Activated effector memory CD4-positive, alpha-beta T cell treated with anti-CD3 and anti-CD28 coated beads, Interleukin-2, amount 50 U/mL, for 16 hours (primary cell): ENCODE measurements around the gene CDADC1.

Experiments used
- DNase-seq: peaks from one replicate; pipeline ENCODE4 v3.0.0-alpha.2; 2020

CDADC1 gene

DNA sequence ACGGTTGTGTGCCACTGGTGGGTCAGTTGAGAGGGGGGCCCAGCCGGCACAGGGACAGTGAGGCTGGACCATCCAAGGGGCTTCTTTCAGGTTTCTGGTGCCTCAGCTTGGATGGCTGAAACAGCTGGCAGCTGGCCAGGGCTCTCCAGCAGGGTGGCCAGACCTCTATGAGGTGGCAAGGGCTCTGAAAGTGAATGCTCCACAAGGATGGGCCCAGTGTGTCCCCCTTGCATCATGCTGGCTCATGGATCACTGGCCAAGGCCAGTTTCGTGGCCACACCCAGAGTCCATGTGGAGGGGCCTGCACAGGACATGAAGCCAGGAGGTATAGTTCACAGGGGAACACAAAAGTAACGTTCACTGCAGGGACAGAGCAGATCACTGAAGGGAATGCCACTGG lies 49.6 kb downstream of the CDADC1 start:
- no peak for DNase-seq

DNA sequence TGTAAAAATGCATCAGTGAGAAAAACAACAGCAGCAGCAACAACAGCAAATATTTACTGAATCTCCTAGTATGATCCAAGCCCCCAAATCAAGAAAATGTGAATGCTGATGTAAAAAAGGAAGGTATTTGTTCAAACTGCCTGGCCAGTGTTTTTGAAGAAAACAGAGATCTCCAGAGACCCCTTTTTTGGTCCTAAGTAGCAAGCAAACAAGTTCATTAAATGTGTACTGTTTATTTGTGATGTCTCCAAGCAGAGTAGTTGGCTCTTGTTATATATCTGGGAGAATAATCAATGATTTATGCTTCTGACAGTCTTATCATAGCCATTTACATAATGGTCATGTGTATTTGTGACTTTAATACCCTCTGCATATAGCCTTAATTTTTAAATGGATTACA lies 50.7 kb downstream of the CDADC1 start:
- DNase-seq = no peak

DNA sequence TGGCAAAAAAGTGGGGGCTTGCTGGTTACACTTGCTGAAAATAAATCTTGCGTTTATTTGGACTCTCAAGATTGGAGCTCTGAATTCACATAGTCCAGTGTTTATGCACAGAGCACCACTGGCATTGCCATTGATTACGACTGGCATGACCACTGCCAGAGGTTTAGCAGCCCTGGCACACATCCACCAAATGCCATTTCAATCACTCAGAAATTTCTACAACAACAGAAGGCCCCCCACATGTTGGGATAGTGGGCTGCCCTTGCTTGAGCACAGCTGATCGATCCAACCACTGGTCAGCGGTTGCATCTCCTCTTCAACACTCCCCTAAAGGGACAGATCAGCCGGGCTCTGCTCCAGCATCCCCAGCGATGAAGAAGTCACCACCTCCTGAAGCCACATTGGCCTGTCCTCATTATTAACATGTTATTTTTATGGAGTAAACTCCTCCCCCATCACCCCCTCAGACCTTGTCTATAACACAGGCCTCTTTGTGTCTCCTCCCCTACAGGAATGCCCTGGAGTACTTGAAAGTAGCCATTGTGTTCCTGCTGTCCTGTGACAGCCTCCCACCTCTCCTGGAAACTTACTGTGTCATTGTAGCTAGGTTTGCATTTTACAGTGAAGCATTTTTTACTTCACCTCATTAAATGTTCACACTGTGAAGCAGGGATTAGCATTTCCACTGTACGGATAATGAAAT lies 51.3 kb downstream of the CDADC1 start:
- no peak for DNase-seq

DNA sequence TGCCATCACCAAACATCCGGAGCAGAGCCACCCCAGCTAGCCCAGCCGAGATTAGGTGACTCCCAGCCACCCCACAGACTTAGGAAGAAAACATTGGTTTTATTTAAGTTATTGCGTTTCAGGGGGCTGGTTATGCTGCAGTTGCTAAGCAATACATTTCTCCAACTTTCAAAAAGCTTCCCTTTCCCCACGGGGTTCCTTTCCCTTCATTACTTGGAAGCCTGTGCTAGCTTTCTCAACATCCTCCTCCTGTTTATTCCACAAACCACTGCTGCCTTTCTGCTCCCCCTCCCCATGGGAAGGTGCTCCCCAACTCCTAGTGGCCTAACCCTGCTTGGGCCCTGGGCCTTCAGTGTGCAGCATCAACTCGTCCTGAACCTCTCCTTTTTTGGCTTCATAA lies 52.6 kb downstream of the CDADC1 start:
- no peak for DNase-seq

DNA sequence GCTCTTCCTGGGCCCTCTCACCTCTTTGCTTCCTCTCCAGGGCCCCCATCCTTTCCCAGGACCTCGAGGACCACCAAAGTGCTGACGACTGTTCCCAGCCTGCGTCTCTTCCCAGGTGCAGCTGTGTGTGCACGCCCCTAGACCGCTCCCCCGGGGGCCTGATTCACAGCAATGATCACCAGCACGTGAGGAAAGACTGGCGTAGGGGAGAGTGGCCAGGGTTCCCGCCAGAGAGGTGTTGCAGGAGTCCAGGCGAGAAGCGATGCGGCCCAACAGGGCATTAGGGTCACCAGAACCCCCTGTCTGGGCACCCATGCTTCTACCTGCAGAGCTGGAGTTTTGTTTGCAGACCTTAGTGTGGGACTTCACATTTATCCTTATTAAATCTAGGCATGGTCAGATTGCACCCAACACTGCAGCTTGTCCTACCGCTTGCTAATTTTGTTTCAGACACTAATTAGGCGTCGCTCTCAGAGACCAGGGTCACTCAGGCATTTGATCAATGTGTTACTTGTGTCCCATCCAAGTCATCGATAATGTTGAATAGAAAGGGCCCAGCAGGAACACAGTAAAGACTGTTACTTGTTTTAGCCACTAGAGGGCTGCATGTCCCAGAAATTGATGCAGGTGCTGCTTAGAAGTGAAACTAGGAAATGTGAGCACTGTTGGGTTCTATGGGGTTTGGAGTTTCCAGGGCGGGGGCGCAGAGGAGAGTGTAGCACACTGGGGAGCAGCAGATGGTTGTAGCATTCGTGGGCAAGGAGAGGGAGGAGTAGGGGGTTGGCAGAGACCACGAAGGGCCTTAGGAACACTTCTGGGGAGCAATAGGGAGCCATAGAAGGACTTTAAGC lies 53.2 kb downstream of the CDADC1 start:
- DNase-seq = peak; percentile 85

DNA sequence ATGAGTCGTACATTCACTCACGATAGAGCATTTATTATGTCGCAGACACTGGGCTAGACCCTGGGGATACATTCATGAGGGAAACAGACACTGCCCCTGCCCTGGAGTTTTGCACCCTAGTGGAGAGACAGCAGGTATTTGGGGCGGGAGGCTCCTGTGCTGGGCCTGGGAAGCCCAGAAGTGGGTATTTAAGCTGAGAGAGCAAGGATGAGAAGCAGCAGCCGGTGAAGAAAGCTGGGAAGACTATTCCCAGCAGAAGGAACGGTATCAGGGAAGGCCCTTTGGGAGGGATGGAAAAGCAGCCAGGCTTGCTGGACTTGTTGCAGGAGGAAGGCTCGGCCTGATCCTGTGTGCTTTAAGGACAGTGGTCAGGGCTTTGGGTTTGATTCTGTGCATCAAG lies 54.5 kb downstream of the CDADC1 start:
- DNase-seq = no peak

DNA sequence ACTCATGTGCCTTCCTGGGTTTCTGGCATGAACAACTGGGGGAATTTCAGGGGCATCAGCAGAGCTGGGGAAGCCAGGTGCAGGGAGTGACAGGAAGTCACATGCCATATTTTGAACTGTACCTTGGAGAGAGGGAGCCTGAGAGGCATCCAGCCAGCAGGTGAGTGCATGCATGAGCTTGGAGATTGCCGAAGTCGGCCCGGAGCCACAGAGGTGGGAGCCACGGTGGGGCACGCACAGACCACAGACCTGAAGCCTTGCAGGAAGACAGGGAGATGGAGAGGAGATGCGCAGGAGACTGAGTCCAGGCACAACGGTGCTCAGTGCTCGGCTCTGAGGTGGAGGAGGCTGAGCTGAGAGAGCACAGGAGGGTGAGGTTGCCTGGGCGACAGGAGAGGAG lies 55.1 kb downstream of the CDADC1 start:
- no peak for DNase-seq

DNA sequence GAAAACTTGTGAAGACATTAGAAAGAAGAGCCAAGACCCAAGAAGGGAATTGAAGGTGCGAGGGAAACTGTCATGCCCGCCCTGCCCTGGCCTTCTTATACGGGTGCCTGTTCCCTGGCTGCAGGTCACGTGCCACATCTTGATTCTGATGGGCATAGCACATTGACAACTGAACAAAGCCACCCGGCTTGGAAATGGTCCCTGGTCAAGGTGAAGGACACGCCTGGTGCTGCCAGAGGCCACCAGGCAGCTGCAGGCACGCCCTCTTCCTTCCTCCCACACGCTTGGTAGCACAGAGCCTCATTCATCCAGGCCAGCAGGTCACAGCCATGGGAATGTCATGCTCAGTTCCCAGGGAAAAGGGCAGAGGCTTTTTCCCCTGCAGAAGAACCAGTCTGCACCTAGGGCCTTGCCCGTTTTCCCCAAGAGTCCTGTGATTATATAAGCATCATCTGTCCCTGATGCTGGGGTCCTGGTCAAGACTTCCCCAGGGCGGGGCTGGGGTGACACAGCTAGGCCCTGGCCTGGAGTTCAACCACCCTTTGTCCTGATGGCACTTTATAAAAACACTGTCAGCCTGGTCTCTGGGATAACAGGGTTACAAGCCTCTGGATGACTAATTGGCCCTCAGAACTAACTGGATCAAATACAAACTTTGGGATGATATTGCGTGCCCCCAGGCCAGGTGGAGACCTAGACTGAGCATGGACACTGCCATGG lies 56.0 kb downstream of the CDADC1 start:
- no peak for DNase-seq

DNA sequence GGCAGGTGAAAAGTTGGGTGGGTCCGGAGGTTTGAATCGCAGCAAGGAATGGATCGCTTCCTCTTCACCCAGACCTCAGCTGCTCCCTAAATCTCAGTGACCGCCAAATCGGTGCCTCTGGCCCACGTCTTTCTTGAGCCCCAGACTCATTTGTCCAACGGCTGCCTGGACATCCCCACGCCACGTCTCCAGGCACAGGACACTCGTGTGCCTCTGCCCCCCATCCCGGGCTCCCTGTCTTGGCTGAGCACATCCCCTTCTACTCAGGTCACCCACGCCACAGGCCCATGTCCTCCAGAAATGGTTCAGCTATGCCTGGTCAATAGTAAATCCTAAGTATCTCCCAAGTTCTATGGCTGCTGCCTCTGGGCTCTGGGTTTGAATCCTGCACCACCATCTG lies 56.6 kb downstream of the CDADC1 start:
- DNase-seq = no peak

DNA sequence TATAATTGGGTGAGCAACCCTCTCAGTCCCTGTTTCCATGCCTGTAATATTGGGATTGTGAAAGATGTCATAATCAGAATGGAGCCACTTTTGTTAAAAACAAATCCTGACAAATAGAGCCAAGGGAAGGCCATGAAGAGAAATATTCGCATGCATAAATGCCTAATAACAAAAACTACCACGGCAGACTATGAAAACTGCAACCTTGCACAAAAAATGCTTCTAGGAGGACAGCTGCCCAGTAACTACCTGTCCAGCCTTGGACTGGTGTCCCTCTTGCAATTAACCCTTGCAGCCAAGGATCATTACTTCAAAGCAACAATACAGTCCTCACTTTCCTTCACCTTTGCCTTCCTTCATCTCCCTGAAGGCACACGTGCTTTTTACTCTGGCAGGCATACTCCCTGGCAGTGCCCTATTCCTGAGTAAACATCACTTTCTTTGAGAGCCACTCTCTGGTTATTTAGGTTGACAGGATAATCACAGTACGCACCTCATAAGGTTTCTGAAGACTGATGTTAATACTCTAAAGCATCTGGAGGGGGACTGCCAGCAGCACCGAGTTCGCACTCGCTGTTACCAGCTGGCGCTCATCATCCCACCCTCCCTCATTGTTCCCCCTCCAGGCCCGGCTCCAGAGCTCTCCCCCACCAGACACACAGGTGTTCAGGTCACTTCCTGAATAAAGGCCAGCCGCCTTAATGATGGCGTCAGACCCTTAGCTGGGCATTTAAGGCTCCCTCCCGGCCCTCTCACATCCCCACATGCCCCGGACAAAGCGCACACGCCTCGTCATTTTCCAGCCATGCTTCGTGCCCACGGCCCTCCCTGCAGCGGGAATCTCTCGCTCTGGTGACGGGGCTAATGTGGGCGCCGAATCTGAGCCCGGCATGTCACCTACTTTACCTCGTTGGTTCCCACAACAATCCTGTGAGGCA lies 57.3 kb downstream of the CDADC1 start:
- DNase-seq = no peak

DNA sequence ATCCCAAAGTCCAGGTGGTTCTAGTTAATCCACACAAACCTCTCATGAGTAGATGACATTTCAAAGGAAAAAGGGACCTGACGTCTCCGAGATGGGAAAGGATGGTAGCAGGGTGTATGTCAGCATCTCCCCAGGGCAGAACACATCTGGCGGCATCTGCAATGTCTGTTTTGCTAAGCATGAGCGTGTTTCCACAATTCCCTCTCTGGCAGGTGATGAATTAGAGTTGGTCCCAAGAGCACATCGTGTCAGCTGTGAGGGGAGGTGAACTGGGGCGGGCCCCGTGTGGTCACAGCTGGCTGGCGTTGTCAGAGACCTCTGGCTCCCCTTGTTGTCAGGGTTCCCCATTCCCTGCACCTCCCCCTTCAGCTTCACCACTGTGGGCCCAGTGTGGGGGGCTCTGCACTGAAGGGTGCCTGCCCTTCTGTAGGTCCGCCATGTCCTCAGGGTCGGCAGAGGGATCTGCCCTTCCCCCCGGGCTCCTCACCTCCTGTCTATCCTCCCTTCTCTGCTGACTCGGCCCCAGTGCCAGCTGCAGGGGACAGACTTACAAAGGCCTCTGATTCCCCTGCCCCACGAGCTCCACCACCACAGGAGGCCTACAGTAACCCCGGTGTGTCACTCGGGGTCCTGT lies 58.2 kb downstream of the CDADC1 start:
- no peak for DNase-seq

DNA sequence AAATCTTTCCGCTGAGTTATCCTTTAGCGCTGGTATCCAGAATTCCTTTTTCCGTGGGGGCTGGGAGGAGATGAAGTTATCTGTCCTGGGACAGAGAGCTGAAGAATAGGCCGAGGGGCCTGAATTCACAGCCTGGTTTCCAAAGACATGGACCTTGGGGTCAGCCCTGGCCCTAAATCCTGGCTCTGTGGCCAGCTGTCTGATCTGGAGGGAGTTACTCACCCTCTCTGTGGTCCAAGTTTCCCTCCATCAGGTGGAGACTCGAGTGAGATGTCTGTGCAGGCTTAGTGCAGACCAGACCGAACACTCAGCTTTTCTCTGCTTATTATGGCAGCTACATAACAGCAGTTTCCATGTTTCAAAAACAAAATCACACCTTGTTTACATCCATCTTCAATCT lies 59.6 kb downstream of the CDADC1 start:
- DNase-seq = no peak

DNA sequence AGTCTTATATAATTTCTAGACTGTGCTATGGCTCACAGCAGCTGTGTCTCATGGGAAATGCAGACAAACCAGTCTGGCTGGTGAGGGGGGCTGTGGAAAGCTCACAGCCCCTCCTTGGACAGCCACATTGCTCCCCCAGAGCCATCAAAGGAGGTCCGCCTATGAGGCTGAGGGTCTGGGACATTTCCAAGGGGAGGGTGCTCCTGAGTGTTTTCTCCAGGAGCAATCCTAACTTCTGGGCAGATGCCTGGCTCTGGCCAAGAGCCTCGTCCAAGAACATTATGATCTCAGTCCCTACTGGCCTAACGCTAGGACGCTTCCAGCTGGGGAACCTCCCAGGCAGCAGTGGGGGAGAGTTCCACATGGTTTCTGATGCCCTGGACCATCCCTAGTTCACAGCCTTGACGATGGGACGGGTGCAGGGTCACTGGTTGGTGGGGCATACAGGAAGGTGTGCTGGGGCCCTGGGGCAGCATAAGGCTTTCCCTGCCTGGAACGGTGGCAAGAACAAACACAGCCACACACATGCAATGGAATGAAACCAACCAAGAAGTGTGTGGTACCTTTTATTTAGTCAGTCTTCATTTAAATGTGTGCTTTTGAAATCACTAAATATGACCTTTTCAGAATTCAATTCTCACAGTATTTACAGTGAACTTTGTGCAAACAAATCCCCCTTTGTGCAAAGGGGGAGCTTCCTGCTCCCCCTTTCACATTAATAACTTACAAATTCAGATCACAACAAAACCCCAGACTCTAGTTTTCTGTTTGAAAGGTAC lies 60.6 kb downstream of the CDADC1 start:
- DNase-seq = no peak

DNA sequence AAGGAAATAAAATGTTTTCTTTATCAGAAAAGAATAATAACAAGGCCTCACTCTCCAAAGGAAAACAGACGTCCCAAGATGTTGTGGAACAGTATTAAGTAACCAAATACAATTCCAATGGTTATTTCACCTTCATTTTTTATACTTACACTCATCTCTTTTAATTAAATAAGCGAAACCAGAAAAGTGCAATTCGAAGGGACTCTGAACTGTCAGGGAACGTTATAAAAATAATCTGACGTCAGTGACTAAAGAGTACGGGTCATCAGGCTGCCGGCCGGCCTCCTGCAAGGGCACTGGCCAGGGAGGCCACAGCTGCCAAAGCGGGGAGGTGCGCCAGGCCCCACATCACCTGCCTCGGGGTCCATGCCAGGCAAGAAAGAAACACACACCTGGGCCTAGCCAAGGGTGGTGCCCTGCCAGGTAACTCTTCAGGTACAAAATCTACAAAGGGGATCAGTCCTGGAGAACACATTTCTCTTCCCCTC lies 61.2 kb downstream of the CDADC1 start:
- DNase-seq = no peak

DNA sequence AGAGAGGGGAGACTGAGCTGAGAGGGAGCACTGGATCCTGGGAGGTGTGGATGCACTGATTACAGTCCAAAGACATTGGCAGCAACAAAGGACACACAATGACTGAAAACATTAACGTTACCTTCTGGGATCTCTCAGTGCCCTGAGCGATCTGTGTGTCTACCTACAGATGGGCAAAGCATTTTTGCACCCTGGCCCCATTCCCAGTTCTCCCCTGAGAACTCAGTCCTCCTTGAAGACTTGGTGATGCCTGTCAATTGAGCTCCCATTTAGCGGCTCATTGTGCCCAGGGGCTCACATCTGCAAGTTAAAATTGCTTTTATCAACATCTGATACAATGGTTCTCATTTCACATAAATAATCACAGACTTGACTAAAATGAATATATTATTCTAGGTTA lies 62.5 kb downstream of the CDADC1 start:
- DNase-seq = no peak

DNA sequence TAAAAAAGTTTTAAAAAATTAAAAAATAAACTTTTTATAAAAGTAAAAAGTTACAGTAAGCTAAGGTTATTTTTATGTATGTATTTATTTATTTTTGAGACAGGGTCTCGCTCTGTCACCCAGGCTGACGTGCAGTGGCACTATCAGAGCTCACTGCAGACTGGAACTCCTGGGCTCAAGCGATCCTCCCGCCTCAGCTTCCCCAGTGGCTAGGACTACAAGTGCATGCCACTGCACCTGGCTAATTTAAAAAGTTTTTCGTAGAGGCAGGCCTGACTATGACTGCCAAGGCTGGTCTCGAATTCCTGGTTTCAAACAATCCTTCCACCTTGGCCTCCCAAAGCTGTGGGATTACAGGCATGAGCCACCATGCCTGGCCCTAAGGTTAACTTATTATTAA lies 64.1 kb downstream of the CDADC1 start:
- no peak for DNase-seq

DNA sequence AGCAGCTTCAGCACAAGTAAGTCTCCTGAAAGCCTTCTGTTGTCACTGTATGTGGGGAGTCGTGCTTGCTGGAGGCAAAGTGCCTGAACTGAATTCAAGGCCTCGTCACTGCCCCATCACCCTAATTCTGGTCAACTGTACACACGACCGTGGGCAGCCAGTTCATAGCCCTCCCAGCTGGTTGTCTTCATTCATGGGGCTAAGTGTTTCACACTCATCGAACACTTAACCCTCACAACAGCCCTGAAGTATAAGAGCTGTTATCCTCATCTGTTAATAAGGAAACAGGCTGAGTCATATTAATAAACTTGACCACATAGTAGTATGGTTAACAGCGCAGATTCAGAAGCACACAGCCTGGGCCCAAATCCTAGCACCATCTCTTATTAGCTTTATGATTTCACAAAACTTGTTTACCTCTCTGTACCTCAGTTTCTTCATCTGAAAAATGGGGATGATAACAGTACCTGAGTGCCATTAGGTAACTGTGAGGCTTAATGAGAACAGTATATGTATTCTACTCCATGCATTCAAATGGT lies 66.7 kb downstream of the CDADC1 start:
- DNase-seq = no peak

DNA sequence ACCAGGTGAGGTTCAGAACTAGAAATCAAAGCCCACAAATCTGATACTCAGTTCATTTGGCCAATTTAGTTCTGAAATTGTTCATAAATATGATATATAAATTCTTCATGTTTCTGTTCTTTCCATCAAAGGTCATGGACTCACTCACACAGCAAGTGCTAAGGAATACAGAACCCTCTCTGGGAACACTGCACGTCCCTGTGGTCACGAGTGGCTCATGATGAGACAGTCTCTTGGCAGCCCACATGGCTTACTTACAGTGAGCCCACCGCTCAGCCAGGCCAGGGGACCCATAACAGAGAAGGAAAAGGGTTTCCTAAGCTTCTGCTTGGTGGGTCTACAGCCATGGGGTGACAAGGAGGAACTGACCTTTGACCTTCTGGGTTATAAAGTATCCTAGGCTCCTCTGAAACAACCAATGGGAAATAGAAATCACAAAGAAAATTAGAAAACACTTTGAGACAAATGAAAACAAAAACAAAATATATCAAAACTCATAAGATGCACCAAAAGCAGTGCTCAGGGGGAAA lies 67.4 kb downstream of the CDADC1 start:
- no peak for DNase-seq

DNA sequence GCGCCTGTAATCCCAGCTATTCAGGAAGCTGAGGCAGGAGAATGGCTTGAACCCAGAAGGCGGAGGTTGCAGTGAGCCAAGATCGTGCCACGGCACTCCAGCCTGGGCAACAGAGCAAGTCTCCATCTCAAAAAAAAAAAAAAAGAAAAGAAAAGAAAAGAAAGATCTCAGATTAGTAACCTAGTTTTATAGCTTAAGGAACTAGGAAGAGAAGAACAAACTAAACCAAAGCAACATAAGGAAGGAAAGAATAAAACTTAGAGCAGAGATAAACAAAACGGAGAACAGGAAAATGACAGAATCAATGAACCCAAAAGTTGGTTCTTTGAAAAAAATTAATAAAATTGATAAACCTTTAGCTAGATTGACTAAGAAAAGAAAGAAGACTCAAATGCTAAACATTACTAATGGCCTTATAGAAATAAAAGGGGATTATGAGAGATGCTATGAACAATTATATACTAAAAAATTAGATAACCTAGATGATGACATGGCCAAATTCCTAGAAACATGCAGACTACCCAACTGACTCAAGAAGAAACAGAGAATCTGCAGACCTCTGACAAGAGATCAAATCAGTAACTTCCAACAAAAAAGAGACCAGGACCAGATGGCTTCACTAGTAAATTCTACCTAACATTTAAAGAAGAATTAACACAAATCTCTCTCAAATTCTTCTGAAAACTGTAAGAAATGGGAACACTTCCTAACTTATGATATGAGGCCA lies 68.2 kb downstream of the CDADC1 start:
- no peak for DNase-seq

DNA sequence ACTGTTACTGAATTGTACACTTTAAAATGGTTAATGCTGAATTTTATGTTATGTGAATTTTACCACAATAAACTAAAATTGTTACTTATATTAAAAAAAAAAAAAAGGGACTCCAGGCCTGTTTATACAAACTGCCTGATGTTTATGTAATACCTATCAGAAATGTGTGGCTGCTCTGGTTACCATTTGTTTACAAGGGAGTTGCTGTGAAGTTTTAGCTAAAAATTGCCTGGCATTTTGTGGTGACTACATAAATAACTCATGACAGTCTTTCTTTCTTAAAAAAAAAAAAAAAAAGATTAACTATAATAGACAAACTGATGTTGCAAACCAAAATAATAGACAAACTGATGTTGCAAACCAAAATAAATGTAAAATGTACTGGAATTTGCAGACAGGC lies 71.8 kb downstream of the CDADC1 start:
- no peak for DNase-seq
